Vagina (tissue), 2 donors: ENCODE data around the gene INPP5A. TPM values are rescaled to one million over a fixed set of nuclear protein-coding genes. Genes with fewer than 3 reads are reported as not detected.

Experiments
- DNase-seq, 2 donors: peaks; one replicate each; pipeline ENCODE4 v3.0.0-alpha.2; 2017; ENCODE audit errors: extremely low spot score in 2 of 2
- H3K27ac ChIP-seq: fragments of 200-600 bp; sonication (generic); one replicate; pipeline ENCODE4 v1.5.1; 2019
- H3K27me3 ChIP-seq: fragments of 200-600 bp; sonication (generic); one replicate; pipeline ENCODE4 v1.5.1; 2019
- H3K36me3 ChIP-seq, 2 donors: fragments of 200-600 bp; sonication (generic); one replicate each; pipeline ENCODE4 v1.5.1; 2017 to 2019
- H3K4me1 ChIP-seq: fragments of 200-600 bp; sonication (generic); one replicate; pipeline ENCODE4 v1.5.1; 2019
- H3K4me3 ChIP-seq, 2 donors: fragments of 200-600 bp; sonication (generic); 1 replicate in 1 of 2; 2 replicates in 1 of 2; pipeline ENCODE4 v1.5.1; 2016 to 2019
- H3K9me3 ChIP-seq: fragments of 200-600 bp; sonication (generic); one replicate; pipeline ENCODE4 v1.5.1; 2019
- CTCF ChIP-seq, 3 experiments: fragments of 450-650 bp in 2 of 3; fragments of 200-600 bp in 1 of 3; sonication (generic) in 1 of 3; IDR thresholded peaks; one replicate each; pipeline ENCODE4 v1.5.1; 2017 to 2019; ENCODE audit warnings: antibody characterized with exemption in 3 of 3, mild to moderate bottlenecking in 2 of 3, moderate library complexity in 2 of 3
- POLR2A ChIP-seq, 2 donors: fragments of 450-650 bp; IDR thresholded peaks; one replicate each; pipeline ENCODE4 v1.6.1; 2017; ENCODE audit warnings: antibody characterized with exemption in 2 of 2, mild to moderate bottlenecking in 2 of 2, moderate library complexity in 2 of 2
- POLR2AphosphoS5 ChIP-seq, 2 donors: sonication (generic); formaldehyde crosslinking; IDR thresholded peaks; one replicate each; pipeline ENCODE4 v1.9.0; 2017; ENCODE audit warnings: antibody characterized with exemption in 2 of 2, mild to moderate bottlenecking in 2 of 2, low read depth in 1 of 2; ENCODE audit not compliant: insufficient read depth in 1 of 2
- intact Hi-C: fragments of 100-400 bp; cut with DNase I; formaldehyde crosslinking; loops from one replicate; pipeline ENCODE4 v1.15.1; 2023
- total RNA-seq: library from RNA; depleted of rRNA; stranded (reverse); fragments of >200 nt; gene quantifications from one replicate; pipeline ENCODE4 v1.2.3, GENCODE V29; 2016

INPP5A gene
- total RNA-seq, 1 donor from 2014 or later = 24.3 TPM

- Histone ChIP-seq H3K4me1 (peaks cover 34% of the 10 kb centered on the region), H3K27ac (no peak overlapping the region), H3K9me3 (no peaks in the 10 kb centered on the region), H3K4me3 (no peak overlapping the region), H3K36me3 (no peaks in the 10 kb centered on the region), H3K27me3 (no peaks in the 10 kb centered on the region)
- intact Hi-C loops = no loop called here
- DNase-seq = no peak
- TF ChIP-seq POLR2AphosphoS5 (IDR thresholded peaks at IDR 0.05; ENCODE audit: insufficient read depth in 1 of 2, low read depth in 1 of 2) = no peak
These were observed 41.1 kb upstream of the INPP5A start for GRCh38 chr10:132496360-132497062.

- intact Hi-C loops = no loop called here
- Histone ChIP-seq H3K27me3 (no peaks in the 10 kb centered on the region), H3K27ac (no peak overlapping the region), H3K9me3 (no peaks in the 10 kb centered on the region), H3K36me3 (no peaks in the 10 kb centered on the region), H3K4me1 (peaks cover 31% of the 10 kb centered on the region), H3K4me3 (no peak overlapping the region)
- DNase-seq = no peak
- no peak for TF ChIP-seq CTCF (IDR thresholded peaks at IDR 0.05)
These were observed 40.4 kb upstream of the INPP5A start for GRCh38 chr10:132497063-132497680.

GRCh38 chr10:132497861-132498561 is 39.6 kb upstream of the INPP5A start:
- no peak overlapping the region for H3K27ac ChIP-seq
- H3K9me3 ChIP-seq = no peaks in the 10 kb centered on the region
- no peak overlapping the region for H3K4me3 ChIP-seq
- peaks cover 23% of the 10 kb centered on the region for H3K4me1 ChIP-seq
- no peak for TF ChIP-seq POLR2AphosphoS5 (IDR thresholded peaks at IDR 0.05; ENCODE audit: insufficient read depth in 1 of 2, low read depth in 1 of 2)
- TF ChIP-seq POLR2A (IDR thresholded peaks at IDR 0.05) = no peak
- no peak for TF ChIP-seq CTCF (IDR thresholded peaks at IDR 0.05)
- H3K27me3 ChIP-seq = no peaks in the 10 kb centered on the region
- no peaks in the 10 kb centered on the region for H3K36me3 ChIP-seq
- intact Hi-C loops = no loop called here
- DNase-seq = no peak

GRCh38 chr10:132498562-132499366 is 38.8 kb upstream of the INPP5A start:
- no peak for DNase-seq
- intact Hi-C loops = no loop called here

More at GRCh38 chr10:132498562-132499366, 38.8 kb upstream of the INPP5A start:
- Histone ChIP-seq H3K4me3 (no peak overlapping the region), H3K27me3 (no peaks in the 10 kb centered on the region), H3K9me3 (no peaks in the 10 kb centered on the region), H3K27ac (no peak overlapping the region), H3K4me1 (peaks cover 15% of the 10 kb centered on the region), H3K36me3 (no peaks in the 10 kb centered on the region)
- TF ChIP-seq CTCF (IDR thresholded peaks at IDR 0.05) (no peak), POLR2A (IDR thresholded peaks at IDR 0.05) (no peak), POLR2AphosphoS5 (IDR thresholded peaks at IDR 0.05; ENCODE audit: insufficient read depth in 1 of 2, low read depth in 1 of 2) (no peak)
